ENCODE results near the gene FBXO38. TPM values are rescaled to one million over a fixed set of nuclear protein-coding genes. Genes with fewer than 3 reads are reported as not detected.

Gene FBXO38
- total RNA-seq, 1 experiment from 2014 or later: 36.3 TPM

- ChIA-PET POLR2A (no interaction called here), CTCF (no interaction called here), RAD21 (ENCODE audit: low non-redundant PET in 1 of 2, low total read pairs in 2 of 2, uncharacterized antibody in 2 of 2, unreplicated experiment in 2 of 2) (no interaction called here)
- intact Hi-C loops (cut with micrococcal nuclease): no loop called here
- Histone ChIP-seq H3K4me3 (replicated peaks in 1 of 2; ENCODE audit: low read depth in 1 of 2, low read length in 2 of 2) (no peak overlapping the region), H3K27me3 (ENCODE audit: insufficient read depth, low read length) (no peaks in the 10 kb centered on the region), H3K4me1 (ENCODE audit: control insufficient read depth in 1 of 2, insufficient read depth in 2 of 2, low read length in 2 of 2) (no peaks in the 10 kb centered on the region), H3K4me2 (ENCODE audit: low read length) (no peak overlapping the region), H3K9me2 (ENCODE audit: insufficient read depth) (no peaks in the 10 kb centered on the region), H3K9ac (ENCODE audit: low read length) (no peak overlapping the region), H3K79me2 (ENCODE audit: insufficient read depth, low read length) (no peaks in the 10 kb centered on the region), H2AFZ (ENCODE audit: low read depth, low read length, poor library complexity, severe bottlenecking) (no peak overlapping the region), H4K20me1 (ENCODE audit: insufficient read depth) (no peaks in the 10 kb centered on the region), H3K27ac (ENCODE audit: low read depth, low read length) (no peak overlapping the region), H3K36me3 (ENCODE audit: control insufficient read depth in 1 of 2, insufficient read depth in 2 of 2, low read length in 2 of 2) (no peaks in the 10 kb centered on the region), H3K9me3 (ENCODE audit: control insufficient read depth in 1 of 2, insufficient read depth in 1 of 2, low read depth in 1 of 2, low read length in 2 of 2) (no peaks in the 10 kb centered on the region; a peak in 1 of 4 replicates)
- no TSS peak for BruUV-seq (replicated peaks)
- ATAC-seq: no peak
- no peak for TF ChIP-seq REST (IDR thresholded peaks at IDR 0.05; ENCODE audit: low read depth)
- no peak for TF ChIP-seq POLR2A (IDR thresholded peaks at IDR 0.05; ENCODE audit: borderline replicate concordance, extremely low read depth, insufficient read depth, insufficient read length)
- TF ChIP-seq CTCF (IDR thresholded peaks at IDR 0.05 in 2 of 3, conservative IDR thresholded peaks at IDR 0.05 in 1 of 3; ENCODE audit: borderline replicate concordance in 1 of 3, insufficient read depth in 1 of 3, low read depth in 2 of 3, low read length in 2 of 3): no peak
- no peak for TF ChIP-seq RAD21 (IDR thresholded peaks at IDR 0.05; ENCODE audit: low read depth)
- TF ChIP-seq CBX3 (IDR thresholded peaks at IDR 0.05; ENCODE audit: low read depth): no peak
- TF ChIP-seq SP1 (IDR thresholded peaks at IDR 0.05; ENCODE audit: low read depth): no peak
- no peak for TF ChIP-seq SRF (IDR thresholded peaks at IDR 0.05; ENCODE audit: low read depth)
- TF ChIP-seq EZH2 (IDR thresholded peaks at IDR 0.05): no peak
- no peak for TF ChIP-seq ZNF274 (IDR thresholded peaks at IDR 0.05; ENCODE audit: low read depth, low read length)
- no peak for DNase-seq (ENCODE audit: low read depth, low spot score)
These were observed 11.5 kb upstream of the FBXO38 start for GRCh38 chr5:148372166-148372725.

Measured in HCT116 (cell line).